Upper lobe of right lung (tissue), 1 donor: ENCODE data around the gene INPP5A. TPM values are rescaled to one million over a fixed set of nuclear protein-coding genes. Genes with fewer than 3 reads are reported as not detected.
A peak's percentile ranks its signal among the peaks of the same experiment; 100 is the strongest.

Experiments
- ATAC-seq: fragments of 200-7000 bp; cut with Tn5 transposase; one replicate; pipeline ENCODE4 v1.9.1; 2020; ENCODE audit warnings: mild to moderate bottlenecking, moderate library complexity
- DNase-seq: peaks from one replicate; pipeline ENCODE4 v3.0.0-alpha.2; 2020
- H3K27ac ChIP-seq: fragments of 200-600 bp; one replicate; pipeline ENCODE4 v1.8.0; 2022
- H3K27me3 ChIP-seq: fragments of 200-600 bp; one replicate; pipeline ENCODE4 v1.8.0; 2022; ENCODE audit warnings: mild to moderate bottlenecking
- H3K36me3 ChIP-seq: fragments of 200-600 bp; one replicate; pipeline ENCODE4 v1.8.0; 2022
- H3K4me1 ChIP-seq: fragments of 200-600 bp; one replicate; pipeline ENCODE4 v1.8.0; 2022
- H3K4me3 ChIP-seq: fragments of 200-600 bp; one replicate; pipeline ENCODE4 v1.8.0; 2022; ENCODE audit warnings: mild to moderate bottlenecking
- H3K9me3 ChIP-seq: fragments of 200-600 bp; one replicate; pipeline ENCODE4 v1.8.0; 2022
- intact Hi-C: fragments of 100-400 bp; cut with DNase I; formaldehyde crosslinking; loops from one replicate; pipeline ENCODE4 v1.11.0; 2022
- total RNA-seq: library from RNA; stranded (reverse); fragmentation: NEBNext Ultra II Directional; extraction: Animal tissue kit (Norgen Biotek cat#: 25700); gene quantifications from one replicate; pipeline ENCODE4 v1.2.1, GENCODE V29; 2021
- TF ChIP-seq, protein P1 (sequence below): fragments of 200-600 bp; IDR thresholded peaks from one replicate; pipeline ENCODE4 v1.8.0; 2022; ENCODE audit warnings: antibody characterized with exemption
- donor health status: DM: no; HTN: yes; CAD: no; lungs with severe emphysema.

The INPP5A gene
- total RNA-seq, 1 donor from 2014 or later = 38.3 TPM

- ATAC-seq = no peak
- Histone ChIP-seq H3K36me3 (peaks cover 3% of the 10 kb centered on the region), H3K4me3 (no peak overlapping the region), H3K27me3 (no peaks in the 10 kb centered on the region), H3K4me1 (peaks cover 11% of the 10 kb centered on the region), H3K27ac (no peak overlapping the region), H3K9me3 (no peaks in the 10 kb centered on the region)
- intact Hi-C loops = no loop called here
- TF ChIP-seq, protein P1, sequence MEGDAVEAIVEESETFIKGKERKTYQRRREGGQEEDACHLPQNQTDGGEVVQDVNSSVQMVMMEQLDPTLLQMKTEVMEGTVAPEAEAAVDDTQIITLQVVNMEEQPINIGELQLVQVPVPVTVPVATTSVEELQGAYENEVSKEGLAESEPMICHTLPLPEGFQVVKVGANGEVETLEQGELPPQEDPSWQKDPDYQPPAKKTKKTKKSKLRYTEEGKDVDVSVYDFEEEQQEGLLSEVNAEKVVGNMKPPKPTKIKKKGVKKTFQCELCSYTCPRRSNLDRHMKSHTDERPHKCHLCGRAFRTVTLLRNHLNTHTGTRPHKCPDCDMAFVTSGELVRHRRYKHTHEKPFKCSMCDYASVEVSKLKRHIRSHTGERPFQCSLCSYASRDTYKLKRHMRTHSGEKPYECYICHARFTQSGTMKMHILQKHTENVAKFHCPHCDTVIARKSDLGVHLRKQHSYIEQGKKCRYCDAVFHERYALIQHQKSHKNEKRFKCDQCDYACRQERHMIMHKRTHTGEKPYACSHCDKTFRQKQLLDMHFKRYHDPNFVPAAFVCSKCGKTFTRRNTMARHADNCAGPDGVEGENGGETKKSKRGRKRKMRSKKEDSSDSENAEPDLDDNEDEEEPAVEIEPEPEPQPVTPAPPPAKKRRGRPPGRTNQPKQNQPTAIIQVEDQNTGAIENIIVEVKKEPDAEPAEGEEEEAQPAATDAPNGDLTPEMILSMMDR = no peak
- DNase-seq = peak; percentile 60
Measured at GRCh38 chr10:132685921-132686680, 148.5 kb downstream of the INPP5A start.

DNA sequence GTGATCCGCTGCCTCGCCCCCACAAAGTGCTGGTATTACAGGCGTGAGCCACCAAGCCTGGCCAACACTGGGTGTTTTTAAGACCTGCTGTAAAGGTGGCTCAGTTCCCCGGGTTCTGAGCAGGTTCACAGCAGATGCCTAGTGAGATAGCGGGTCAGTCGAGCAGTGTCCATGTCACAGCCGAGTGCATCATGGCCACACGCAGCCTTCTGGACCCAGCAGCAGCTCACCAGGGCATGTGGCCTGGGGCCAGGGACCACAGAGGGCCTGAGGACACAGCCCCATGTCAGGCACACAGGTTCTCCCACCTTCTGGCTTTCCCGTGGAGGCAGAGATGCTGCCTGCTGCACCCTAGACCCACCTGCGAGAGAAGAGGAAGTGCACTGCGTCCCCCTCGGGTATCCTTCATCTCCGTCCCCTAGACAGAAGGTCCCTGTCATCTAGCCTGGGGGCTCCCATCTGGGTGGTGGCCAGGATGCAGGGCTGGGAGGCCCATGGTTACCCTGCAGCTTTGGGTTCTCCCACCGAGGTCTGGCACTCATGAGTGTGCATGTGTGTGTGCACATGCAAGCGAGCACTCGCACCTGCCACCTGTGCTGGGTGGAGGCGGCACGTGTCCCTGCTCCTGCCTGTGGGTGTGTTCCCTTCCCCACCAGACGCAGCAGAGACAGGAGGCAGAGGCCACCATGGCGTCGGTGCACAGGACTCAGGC lies 149.8 kb downstream of the INPP5A start:
- ATAC-seq (no peak), DNase-seq (peak; percentile 55)
- TF ChIP-seq, protein P1 = no peak
- H3K27me3 ChIP-seq = no peaks in the 10 kb centered on the region
- no peak overlapping the region for H3K4me3 ChIP-seq
- no peak overlapping the region for H3K27ac ChIP-seq
- peaks cover 11% of the 10 kb centered on the region for H3K4me1 ChIP-seq
- no peaks in the 10 kb centered on the region for H3K9me3 ChIP-seq
- peaks cover 6% of the 10 kb centered on the region for H3K36me3 ChIP-seq
- intact Hi-C loops = no loop called here

DNA sequence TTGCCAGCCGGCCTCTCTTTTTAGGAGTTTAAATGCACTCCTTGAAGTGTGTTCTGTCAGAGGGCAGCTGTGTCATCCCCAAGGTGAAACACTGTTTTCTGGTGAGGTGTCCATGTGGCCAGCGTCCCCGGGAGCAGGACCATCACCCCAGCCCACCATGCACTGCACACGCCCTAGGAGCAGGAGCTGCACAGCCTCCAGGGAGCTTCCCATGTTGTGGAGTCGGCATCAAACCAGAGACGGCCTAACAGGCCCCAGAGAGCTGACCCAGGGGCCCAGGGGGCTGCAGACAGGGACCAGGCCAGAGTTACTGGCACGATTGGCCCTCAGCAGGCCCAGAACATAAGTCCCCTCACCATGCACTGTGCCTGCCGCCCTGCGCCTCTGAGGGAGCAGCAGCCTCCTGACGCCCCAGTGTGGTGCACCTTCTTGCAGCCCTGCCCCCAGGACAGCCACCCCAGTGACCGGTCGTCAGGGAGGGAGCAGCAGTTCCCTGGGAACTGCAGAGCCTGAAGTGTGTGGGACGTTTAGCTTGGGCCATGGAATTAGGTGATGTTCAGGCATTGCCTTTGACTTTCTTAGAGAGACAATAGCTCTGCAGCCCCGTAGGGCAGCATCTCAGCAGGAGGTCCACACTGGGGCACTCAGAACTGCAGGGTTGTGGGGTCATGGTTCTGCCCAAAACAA lies 150.4 kb downstream of the INPP5A start:
- Histone ChIP-seq H3K27me3 (no peaks in the 10 kb centered on the region), H3K4me1 (peaks cover 11% of the 10 kb centered on the region)

GRCh38 chr10:132688580-132689420 lies 151.2 kb downstream of the INPP5A start:
- peaks cover 6% of the 10 kb centered on the region for H3K36me3 ChIP-seq

More for the DNA sequence above, 150.4 kb downstream of the INPP5A start:
- Histone ChIP-seq H3K36me3 (peaks cover 6% of the 10 kb centered on the region), H3K4me3 (no peak overlapping the region), H3K9me3 (no peaks in the 10 kb centered on the region), H3K27ac (no peak overlapping the region)
- TF ChIP-seq, protein P1 = no peak
- peak; percentile 47 for DNase-seq
- intact Hi-C loops = no loop called here
- no peak for ATAC-seq

More at GRCh38 chr10:132688580-132689420, 151.2 kb downstream of the INPP5A start:
- Histone ChIP-seq H3K4me1 (peaks cover 11% of the 10 kb centered on the region), H3K4me3 (no peak overlapping the region), H3K27ac (no peak overlapping the region), H3K9me3 (no peaks in the 10 kb centered on the region), H3K27me3 (no peaks in the 10 kb centered on the region)
- DNase-seq (peak; percentile 33), ATAC-seq (no peak)
- TF ChIP-seq, protein P1 = no peak
- intact Hi-C loops = no loop called here
